ENCODE measurements around the gene HM13.

DNA sequence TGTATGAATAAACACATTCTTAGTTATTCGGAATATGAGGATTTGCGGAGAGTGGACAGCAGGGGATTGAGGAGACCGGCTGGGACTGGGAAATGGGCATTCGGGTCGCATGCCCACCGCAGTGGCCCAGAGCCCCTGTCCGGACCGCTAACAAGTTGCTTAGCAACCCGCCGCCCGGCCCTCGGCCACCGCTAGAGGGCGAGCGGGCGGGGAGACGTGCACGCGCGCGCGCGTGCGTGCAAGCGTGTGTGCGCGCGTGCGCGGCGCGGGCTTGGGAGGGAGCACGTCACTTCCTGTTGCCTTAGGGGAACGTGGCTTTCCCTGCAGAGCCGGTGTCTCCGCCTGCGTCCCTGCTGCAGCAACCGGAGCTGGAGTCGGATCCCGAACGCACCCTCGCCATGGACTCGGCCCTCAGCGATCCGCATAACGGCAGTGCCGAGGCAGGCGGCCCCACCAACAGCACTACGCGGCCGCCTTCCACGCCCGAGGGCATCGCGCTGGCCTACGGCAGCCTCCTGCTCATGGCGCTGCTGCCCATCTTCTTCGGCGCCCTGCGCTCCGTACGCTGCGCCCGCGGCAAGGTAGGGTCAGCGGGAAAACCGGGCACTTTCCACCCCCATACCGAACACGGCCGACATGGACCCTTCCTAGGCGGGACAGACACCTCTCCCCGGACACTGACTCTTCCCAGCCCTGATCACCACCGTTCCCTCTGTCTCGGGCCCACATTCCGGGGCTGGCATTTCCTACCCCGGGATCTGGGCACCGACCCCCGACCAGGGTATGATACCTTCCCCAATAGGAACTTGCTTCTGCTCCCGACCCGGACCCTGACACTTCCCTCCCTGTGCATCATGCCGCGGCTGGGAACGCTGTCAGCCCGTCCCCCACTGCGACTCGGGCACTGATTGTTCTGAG lies at the start of gene HM13:
- peak; percentile 87 to 94 (median 91) for TF ChIP-seq POLR2AphosphoS5 (IDR thresholded peaks at IDR 0.05)
- peak; percentile 68 for TF ChIP-seq POLR2A (IDR thresholded peaks at IDR 0.05)
- TF ChIP-seq, protein P1, sequence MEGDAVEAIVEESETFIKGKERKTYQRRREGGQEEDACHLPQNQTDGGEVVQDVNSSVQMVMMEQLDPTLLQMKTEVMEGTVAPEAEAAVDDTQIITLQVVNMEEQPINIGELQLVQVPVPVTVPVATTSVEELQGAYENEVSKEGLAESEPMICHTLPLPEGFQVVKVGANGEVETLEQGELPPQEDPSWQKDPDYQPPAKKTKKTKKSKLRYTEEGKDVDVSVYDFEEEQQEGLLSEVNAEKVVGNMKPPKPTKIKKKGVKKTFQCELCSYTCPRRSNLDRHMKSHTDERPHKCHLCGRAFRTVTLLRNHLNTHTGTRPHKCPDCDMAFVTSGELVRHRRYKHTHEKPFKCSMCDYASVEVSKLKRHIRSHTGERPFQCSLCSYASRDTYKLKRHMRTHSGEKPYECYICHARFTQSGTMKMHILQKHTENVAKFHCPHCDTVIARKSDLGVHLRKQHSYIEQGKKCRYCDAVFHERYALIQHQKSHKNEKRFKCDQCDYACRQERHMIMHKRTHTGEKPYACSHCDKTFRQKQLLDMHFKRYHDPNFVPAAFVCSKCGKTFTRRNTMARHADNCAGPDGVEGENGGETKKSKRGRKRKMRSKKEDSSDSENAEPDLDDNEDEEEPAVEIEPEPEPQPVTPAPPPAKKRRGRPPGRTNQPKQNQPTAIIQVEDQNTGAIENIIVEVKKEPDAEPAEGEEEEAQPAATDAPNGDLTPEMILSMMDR (IDR thresholded peaks at IDR 0.05), result peak; percentile 93 to 98 (median 97)

Data from transverse colon (tissue), 4 donors.